ENCODE results near the gene TRIM33. TPM values are rescaled to one million over a fixed set of nuclear protein-coding genes. Genes with fewer than 3 reads are reported as not detected.
"Not testable (repeated sequence)": the region's sequence is repeated elsewhere in the genome, so short reads cannot be mapped to it uniquely, and the experiment has no call there.

Gene TRIM33
- polyA plus RNA-seq, 1 donor (not counting 4 experiments of a cell fraction or from before 2014, with no cell fraction given) = 26.4 TPM

- H2AFZ ChIP-seq (ENCODE audit: control insufficient read depth, low read length) = no peak overlapping the region
- H3K4me1 ChIP-seq (ENCODE audit: control insufficient read depth, extremely low read depth, insufficient read depth, low read length) = no peaks in the 10 kb centered on the region
- no peaks in the 10 kb centered on the region for H4K20me1 ChIP-seq (ENCODE audit: control insufficient read depth, extremely low read depth, insufficient read depth, low read length)
- no peaks in the 10 kb centered on the region for H3K36me3 ChIP-seq (ENCODE audit: control insufficient read depth in 2 of 2, extremely low read depth in 1 of 2, insufficient read depth in 2 of 2, low read length in 2 of 2)
- no peak overlapping the region for H3K4me3 ChIP-seq (ENCODE audit: control insufficient read depth in 2 of 3, extremely low read depth in 1 of 3, insufficient read depth in 2 of 3, low read depth in 1 of 3, low read length in 3 of 3)
- H3K79me2 ChIP-seq (ENCODE audit: control insufficient read depth, insufficient read depth, low read length) = peaks cover 74% of the 10 kb centered on the region
- no peak overlapping the region for H3K9ac ChIP-seq (ENCODE audit: control insufficient read depth, extremely low read depth, insufficient read depth, low read length)
- H3K27ac ChIP-seq (ENCODE audit: control insufficient read depth, insufficient read depth, low read length) = no peak overlapping the region
- H3K4me2 ChIP-seq (ENCODE audit: control insufficient read depth, extremely low read depth, insufficient read depth, low read depth, low read length) = no peak overlapping the region
- no peaks in the 10 kb centered on the region for H3K27me3 ChIP-seq (ENCODE audit: control insufficient read depth, extremely low read depth, insufficient read depth, low read length)
- FAIRE-seq (no peak), DNase-seq (ENCODE audit: low read depth, low spot score) (no peak)
- no peaks in the 10 kb centered on the region for H3K9me1 ChIP-seq (ENCODE audit: control insufficient read depth, extremely low read depth, insufficient read depth, low read length)
- H3K9me3 ChIP-seq (ENCODE audit: control insufficient read depth, low read depth, low read length) = no peaks in the 10 kb centered on the region
- TF ChIP-seq CTCF (optimal IDR thresholded peaks at IDR 0.05 in 1 of 3, IDR thresholded peaks at IDR 0.05 in 1 of 3, conservative IDR thresholded peaks at IDR 0.05 in 1 of 3; ENCODE audit: extremely low read depth in 1 of 3, insufficient read depth in 2 of 3, low read length in 3 of 3) (no peak), EZH2 (IDR thresholded peaks at IDR 0.05; ENCODE audit: low read length) (no peak)
- dilution Hi-C loops (cut with MboI; ENCODE audit: extremely low pct_ligation_motif_present, low sequenced_read_pairs) = no loop called here
Observed at GRCh38 chr1:114482585-114482984, 28.4 kb downstream of the TRIM33 start.

GRCh38 chr1:114479636-114480035 lies 31.4 kb downstream of the TRIM33 start:
- FAIRE-seq; H3K9me3 ChIP-seq (ENCODE audit: control insufficient read depth, low read depth, low read length); H3K4me1 ChIP-seq (ENCODE audit: control insufficient read depth, extremely low read depth, insufficient read depth, low read length); H3K9ac ChIP-seq (ENCODE audit: control insufficient read depth, extremely low read depth, insufficient read depth, low read length); DNase-seq (ENCODE audit: low read depth, low spot score); H4K20me1 ChIP-seq (ENCODE audit: control insufficient read depth, extremely low read depth, insufficient read depth, low read length); H2AFZ ChIP-seq (ENCODE audit: control insufficient read depth, low read length); H3K4me3 ChIP-seq (ENCODE audit: control insufficient read depth in 2 of 3, extremely low read depth in 1 of 3, insufficient read depth in 2 of 3, low read depth in 1 of 3, low read length in 3 of 3); H3K4me2 ChIP-seq (ENCODE audit: control insufficient read depth, extremely low read depth, insufficient read depth, low read depth, low read length); H3K36me3 ChIP-seq (ENCODE audit: control insufficient read depth in 2 of 2, extremely low read depth in 1 of 2, insufficient read depth in 2 of 2, low read length in 2 of 2); dilution Hi-C loops (cut with MboI; ENCODE audit: extremely low pct_ligation_motif_present, low sequenced_read_pairs); H3K27me3 ChIP-seq (ENCODE audit: control insufficient read depth, extremely low read depth, insufficient read depth, low read length); H3K27ac ChIP-seq (ENCODE audit: control insufficient read depth, insufficient read depth, low read length); H3K9me1 ChIP-seq (ENCODE audit: control insufficient read depth, extremely low read depth, insufficient read depth, low read length): not testable (repeated sequence)
- peaks cover 79% of the 10 kb centered on the region for H3K79me2 ChIP-seq (ENCODE audit: control insufficient read depth, insufficient read depth, low read length)

- H4K20me1 ChIP-seq (ENCODE audit: control insufficient read depth, extremely low read depth, insufficient read depth, low read length) = no peaks in the 10 kb centered on the region
- dilution Hi-C loops (cut with MboI; ENCODE audit: extremely low pct_ligation_motif_present, low sequenced_read_pairs) = no loop called here
- TF ChIP-seq CTCF (optimal IDR thresholded peaks at IDR 0.05 in 1 of 3, IDR thresholded peaks at IDR 0.05 in 1 of 3, conservative IDR thresholded peaks at IDR 0.05 in 1 of 3; ENCODE audit: extremely low read depth in 1 of 3, insufficient read depth in 2 of 3, low read length in 3 of 3) = no peak
- TF ChIP-seq EZH2 (IDR thresholded peaks at IDR 0.05; ENCODE audit: low read length) = no peak
Observed at GRCh38 chr1:114479134-114479533, 31.9 kb downstream of the TRIM33 start.

More at GRCh38 chr1:114479134-114479533, 31.9 kb downstream of the TRIM33 start:
- Histone ChIP-seq H3K4me2 (ENCODE audit: control insufficient read depth, extremely low read depth, insufficient read depth, low read depth, low read length) (no peak overlapping the region), H3K9me3 (ENCODE audit: control insufficient read depth, low read depth, low read length) (no peaks in the 10 kb centered on the region), H3K27me3 (ENCODE audit: control insufficient read depth, extremely low read depth, insufficient read depth, low read length) (no peaks in the 10 kb centered on the region), H3K9ac (ENCODE audit: control insufficient read depth, extremely low read depth, insufficient read depth, low read length) (no peak overlapping the region), H3K36me3 (ENCODE audit: control insufficient read depth in 2 of 2, extremely low read depth in 1 of 2, insufficient read depth in 2 of 2, low read length in 2 of 2) (no peaks in the 10 kb centered on the region), H3K79me2 (ENCODE audit: control insufficient read depth, insufficient read depth, low read length) (peaks cover 81% of the 10 kb centered on the region), H3K4me3 (ENCODE audit: control insufficient read depth in 2 of 3, extremely low read depth in 1 of 3, insufficient read depth in 2 of 3, low read depth in 1 of 3, low read length in 3 of 3) (no peak overlapping the region), H3K27ac (ENCODE audit: control insufficient read depth, insufficient read depth, low read length) (no peak overlapping the region), H3K4me1 (ENCODE audit: control insufficient read depth, extremely low read depth, insufficient read depth, low read length) (peaks cover 9% of the 10 kb centered on the region), H3K9me1 (ENCODE audit: control insufficient read depth, extremely low read depth, insufficient read depth, low read length) (no peaks in the 10 kb centered on the region), H2AFZ (ENCODE audit: control insufficient read depth, low read length) (no peak overlapping the region)
- FAIRE-seq = no peak
- no peak for DNase-seq (ENCODE audit: low read depth, low spot score)
